ENCODE results near the gene CDH4.

Gene CDH4

DNA sequence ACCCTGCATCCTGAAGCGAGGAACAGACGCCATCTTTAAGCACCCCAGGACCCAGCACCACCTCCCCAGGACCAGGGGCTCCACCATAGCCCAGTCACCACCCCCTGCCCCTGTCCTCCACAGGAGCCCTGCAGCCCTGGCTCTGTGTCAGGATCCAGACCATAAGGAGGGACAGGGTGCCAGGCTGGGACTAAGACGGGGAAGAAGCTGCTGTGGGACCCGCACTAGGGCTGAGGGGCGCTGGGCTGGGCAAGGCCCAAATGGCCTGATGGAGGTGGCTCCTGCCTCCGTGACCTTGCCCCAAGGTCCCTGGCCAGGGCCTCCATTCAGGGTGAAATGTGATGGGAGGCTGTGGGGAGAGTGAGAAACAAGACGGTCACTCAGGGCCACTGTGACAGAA is 428.0 kb downstream of the CDH4 start:
- H3K79me2 ChIP-seq (ENCODE audit: insufficient read depth, low read length) = no peaks in the 10 kb centered on the region
- H3K27me3 ChIP-seq (ENCODE audit: low read length) = no peaks in the 10 kb centered on the region
- H3K27ac ChIP-seq (ENCODE audit: low read depth, low read length) = no peak overlapping the region
- H2AFZ ChIP-seq (ENCODE audit: low read depth, low read length, severe bottlenecking) = no peak overlapping the region
- no peaks in the 10 kb centered on the region for H4K20me1 ChIP-seq (ENCODE audit: low read depth, low read length)
- H3K4me3 ChIP-seq (ENCODE audit: insufficient read depth, low read length, poor library complexity, severe bottlenecking) = no peak overlapping the region
- no peaks in the 10 kb centered on the region for H3K9me3 ChIP-seq (ENCODE audit: insufficient read depth, low read length)
- TF ChIP-seq, protein P1, sequence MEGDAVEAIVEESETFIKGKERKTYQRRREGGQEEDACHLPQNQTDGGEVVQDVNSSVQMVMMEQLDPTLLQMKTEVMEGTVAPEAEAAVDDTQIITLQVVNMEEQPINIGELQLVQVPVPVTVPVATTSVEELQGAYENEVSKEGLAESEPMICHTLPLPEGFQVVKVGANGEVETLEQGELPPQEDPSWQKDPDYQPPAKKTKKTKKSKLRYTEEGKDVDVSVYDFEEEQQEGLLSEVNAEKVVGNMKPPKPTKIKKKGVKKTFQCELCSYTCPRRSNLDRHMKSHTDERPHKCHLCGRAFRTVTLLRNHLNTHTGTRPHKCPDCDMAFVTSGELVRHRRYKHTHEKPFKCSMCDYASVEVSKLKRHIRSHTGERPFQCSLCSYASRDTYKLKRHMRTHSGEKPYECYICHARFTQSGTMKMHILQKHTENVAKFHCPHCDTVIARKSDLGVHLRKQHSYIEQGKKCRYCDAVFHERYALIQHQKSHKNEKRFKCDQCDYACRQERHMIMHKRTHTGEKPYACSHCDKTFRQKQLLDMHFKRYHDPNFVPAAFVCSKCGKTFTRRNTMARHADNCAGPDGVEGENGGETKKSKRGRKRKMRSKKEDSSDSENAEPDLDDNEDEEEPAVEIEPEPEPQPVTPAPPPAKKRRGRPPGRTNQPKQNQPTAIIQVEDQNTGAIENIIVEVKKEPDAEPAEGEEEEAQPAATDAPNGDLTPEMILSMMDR (IDR thresholded peaks at IDR 0.05; ENCODE audit: insufficient read depth, low read length, poor library complexity, severe bottlenecking) = no peak
- TF ChIP-seq EZH2phosphoT487 (conservative IDR thresholded peaks at IDR 0.05; ENCODE audit: low read length) = no peak
- H3K36me3 ChIP-seq (ENCODE audit: low read length) = no peaks in the 10 kb centered on the region
- no peaks in the 10 kb centered on the region for H3K9me2 ChIP-seq (replicated peaks; ENCODE audit: insufficient read depth, low read length)
- H3F3A ChIP-seq (ENCODE audit: insufficient read depth) = no peaks in the 10 kb centered on the region
- H3K9ac ChIP-seq (ENCODE audit: low read length) = no peak overlapping the region
- H3K4me2 ChIP-seq (ENCODE audit: low read depth, low read length, poor library complexity, severe bottlenecking) = no peak overlapping the region

DNA sequence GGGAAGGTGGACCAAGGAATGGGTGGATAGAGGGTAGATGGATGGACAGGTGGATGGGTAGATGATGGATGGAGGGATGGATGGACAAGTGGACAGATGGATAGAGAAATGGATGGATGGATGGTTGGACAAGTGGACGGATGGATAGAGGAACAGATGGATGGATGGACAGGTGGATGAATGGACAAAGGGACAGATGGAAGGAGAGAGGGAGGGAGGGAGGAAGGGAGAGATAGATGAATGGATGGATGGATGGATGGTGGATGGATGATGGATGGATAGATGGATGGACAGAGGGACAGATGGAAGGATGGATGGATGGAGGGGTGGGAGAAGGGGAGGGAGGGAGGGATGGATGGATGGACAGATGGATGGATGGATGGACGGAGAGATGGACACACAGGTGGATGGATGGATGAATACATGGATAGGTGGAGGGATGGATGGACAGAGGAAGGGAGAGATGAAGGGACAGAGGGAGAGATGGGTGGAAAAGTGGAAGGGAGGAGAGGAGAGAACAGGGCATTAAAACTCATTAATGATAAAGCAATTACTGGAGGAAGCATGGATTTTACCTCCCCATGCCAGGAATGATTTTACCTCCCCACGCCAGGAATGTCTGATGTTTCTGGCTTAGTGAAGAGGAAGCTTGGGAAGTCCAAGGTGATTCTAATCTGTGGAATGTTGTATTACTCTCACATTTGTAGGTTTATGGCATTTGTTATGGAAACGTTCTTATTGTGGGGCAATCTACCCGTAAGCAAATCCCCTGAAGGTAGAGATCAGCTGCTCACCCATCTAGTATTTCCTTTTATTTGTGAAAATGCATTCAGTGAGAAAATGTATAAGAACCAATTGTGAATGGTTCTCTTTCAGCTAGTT is 430.3 kb downstream of the CDH4 start:
- no peaks in the 10 kb centered on the region for H3K27me3 ChIP-seq (ENCODE audit: low read length)
- no peaks in the 10 kb centered on the region for H3K9me3 ChIP-seq (ENCODE audit: insufficient read depth, low read length)
- H2AFZ ChIP-seq (ENCODE audit: low read depth, low read length, severe bottlenecking) = no peak overlapping the region
- H3K36me3 ChIP-seq (ENCODE audit: low read length) = no peaks in the 10 kb centered on the region
- H3K9me2 ChIP-seq (replicated peaks; ENCODE audit: insufficient read depth, low read length) = no peaks in the 10 kb centered on the region
- H3K79me2 ChIP-seq (ENCODE audit: insufficient read depth, low read length) = no peaks in the 10 kb centered on the region
- H3K4me3 ChIP-seq (ENCODE audit: insufficient read depth, low read length, poor library complexity, severe bottlenecking) = no peak overlapping the region
- no peaks in the 10 kb centered on the region for H3F3A ChIP-seq (ENCODE audit: insufficient read depth)
- TF ChIP-seq, protein P1 (IDR thresholded peaks at IDR 0.05; ENCODE audit: insufficient read depth, low read length, poor library complexity, severe bottlenecking) = no peak
- no peak for TF ChIP-seq EZH2phosphoT487 (conservative IDR thresholded peaks at IDR 0.05; ENCODE audit: low read length)
- H3K4me2 ChIP-seq (ENCODE audit: low read depth, low read length, poor library complexity, severe bottlenecking) = no peak overlapping the region
- H4K20me1 ChIP-seq (ENCODE audit: low read depth, low read length) = no peaks in the 10 kb centered on the region
- H3K9ac ChIP-seq (ENCODE audit: low read length) = no peak overlapping the region
- no peak overlapping the region for H3K27ac ChIP-seq (ENCODE audit: low read depth, low read length)

GRCh38 chr20:61682996-61683681 is 431.1 kb downstream of the CDH4 start:
- Histone ChIP-seq H3K79me2 (ENCODE audit: insufficient read depth, low read length) (no peaks in the 10 kb centered on the region), H3K27me3 (ENCODE audit: low read length) (no peaks in the 10 kb centered on the region), H3K4me3 (ENCODE audit: insufficient read depth, low read length, poor library complexity, severe bottlenecking) (no peak overlapping the region), H3F3A (ENCODE audit: insufficient read depth) (no peaks in the 10 kb centered on the region), H3K27ac (ENCODE audit: low read depth, low read length) (no peak overlapping the region), H4K20me1 (ENCODE audit: low read depth, low read length) (no peaks in the 10 kb centered on the region), H3K9ac (ENCODE audit: low read length) (no peak overlapping the region), H3K36me3 (ENCODE audit: low read length) (no peaks in the 10 kb centered on the region), H3K9me3 (ENCODE audit: insufficient read depth, low read length) (no peaks in the 10 kb centered on the region), H3K9me2 (replicated peaks; ENCODE audit: insufficient read depth, low read length) (no peaks in the 10 kb centered on the region), H3K4me2 (ENCODE audit: low read depth, low read length, poor library complexity, severe bottlenecking) (no peak overlapping the region), H2AFZ (ENCODE audit: low read depth, low read length, severe bottlenecking) (no peak overlapping the region)
- no peak for TF ChIP-seq EZH2phosphoT487 (conservative IDR thresholded peaks at IDR 0.05; ENCODE audit: low read length)
- TF ChIP-seq, protein P1 (IDR thresholded peaks at IDR 0.05; ENCODE audit: insufficient read depth, low read length, poor library complexity, severe bottlenecking) = no peak
